Fibroblast of skin of left biceps (primary cell): Measurements from ENCODE around the gene LMX1B.
"Not testable (repeated sequence)": the region's sequence is repeated elsewhere in the genome, so short reads cannot be mapped to it uniquely, and the experiment has no call there.

Experiments
- DNase-seq, 2 experiments: peaks; one replicate each; pipeline ENCODE4 v3.0.0-alpha.2; 2013; ENCODE audit warnings: low read depth in 2 of 2

The LMX1B gene

DNA sequence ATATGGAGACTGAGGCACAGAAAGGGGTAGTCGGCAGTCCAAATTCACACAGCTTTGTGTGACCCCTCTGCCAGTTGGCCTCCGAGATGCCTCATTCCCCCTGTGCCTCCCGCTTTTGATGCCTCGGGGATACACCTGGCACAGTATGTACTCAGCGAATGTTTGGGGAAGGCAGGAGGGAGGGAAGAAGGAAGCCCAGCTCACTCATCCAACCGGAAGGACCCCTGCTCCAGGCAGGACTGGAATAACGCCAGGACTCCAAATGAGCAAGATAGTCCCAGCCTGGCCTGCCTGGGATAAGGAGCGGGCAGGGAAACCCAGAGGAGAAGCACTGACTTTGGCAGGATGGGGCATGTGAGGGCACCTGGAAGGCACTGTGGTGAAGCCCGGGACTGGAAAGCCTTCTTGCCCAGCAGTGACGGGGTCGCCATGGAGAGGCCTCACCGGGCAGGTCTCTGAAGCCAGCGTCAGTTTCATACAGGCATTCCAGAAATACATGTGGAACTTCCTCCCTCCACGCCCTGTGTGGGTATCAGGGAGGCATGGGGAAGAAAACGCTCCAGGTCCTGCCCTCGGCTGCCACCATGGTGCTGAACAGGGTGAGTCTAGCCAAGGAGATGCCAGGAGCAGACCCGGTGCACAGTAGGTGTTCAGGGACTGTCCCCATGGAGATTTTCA is 20.3 kb downstream of the LMX1B start:
- no peak for DNase-seq

DNA sequence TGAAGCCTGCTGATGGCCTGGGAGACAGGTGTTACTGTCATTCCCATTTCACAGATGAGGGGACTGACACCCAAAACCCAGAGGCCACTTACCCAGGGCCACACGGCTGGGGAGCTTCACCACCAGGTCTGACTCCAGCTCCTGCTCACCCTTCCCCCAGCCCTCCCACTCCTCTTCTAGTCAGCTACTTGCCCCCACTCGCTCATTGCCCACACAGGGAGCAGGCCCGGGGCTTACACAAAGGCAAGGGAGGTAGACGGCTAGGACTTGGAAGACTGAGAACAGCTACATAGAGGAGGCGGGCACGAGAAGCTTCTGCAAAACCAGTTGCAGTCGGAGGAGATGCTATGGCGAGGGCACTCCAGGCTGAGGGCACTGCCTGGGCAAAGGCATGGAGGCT is 21.3 kb downstream of the LMX1B start:
- no peak for DNase-seq

DNA sequence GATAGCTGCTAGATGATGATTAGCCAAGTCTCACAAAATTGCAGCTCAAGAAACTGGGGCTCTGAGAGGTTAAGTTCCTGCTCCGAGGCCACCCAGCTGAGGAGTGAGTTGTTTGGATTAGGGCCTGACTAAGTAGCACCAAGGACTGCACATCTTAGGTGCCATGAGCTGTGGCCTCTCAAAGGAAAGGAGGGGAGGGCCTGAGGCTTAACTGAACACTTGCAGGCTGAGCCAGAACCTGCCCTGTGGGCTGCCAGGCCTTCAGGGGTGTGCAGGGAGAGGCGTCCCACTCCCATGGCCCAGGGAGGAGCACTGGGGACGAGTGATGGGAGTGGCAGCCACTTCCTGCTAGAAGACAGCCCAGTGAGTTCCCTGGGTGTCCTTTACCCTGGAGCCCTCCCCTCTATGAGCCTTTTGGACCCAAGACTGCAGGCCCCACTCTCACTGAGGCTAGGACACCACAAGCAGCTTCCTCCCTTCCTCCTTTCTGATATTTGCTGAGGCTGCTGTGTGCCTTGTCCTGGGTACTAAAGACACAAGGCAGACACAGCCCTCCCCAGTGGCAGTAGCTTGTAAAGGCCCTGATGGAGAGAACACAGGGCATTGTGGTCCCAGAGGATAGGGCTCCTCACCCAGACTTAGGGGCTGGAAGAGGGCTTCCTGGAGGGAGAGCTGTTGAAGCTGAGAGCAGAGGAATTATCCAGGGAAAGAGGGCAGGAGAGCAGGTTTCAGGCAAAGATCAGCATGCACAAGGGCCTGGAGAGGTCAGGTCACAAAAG is 22.1 kb downstream of the LMX1B start:
- no peak for DNase-seq

DNA sequence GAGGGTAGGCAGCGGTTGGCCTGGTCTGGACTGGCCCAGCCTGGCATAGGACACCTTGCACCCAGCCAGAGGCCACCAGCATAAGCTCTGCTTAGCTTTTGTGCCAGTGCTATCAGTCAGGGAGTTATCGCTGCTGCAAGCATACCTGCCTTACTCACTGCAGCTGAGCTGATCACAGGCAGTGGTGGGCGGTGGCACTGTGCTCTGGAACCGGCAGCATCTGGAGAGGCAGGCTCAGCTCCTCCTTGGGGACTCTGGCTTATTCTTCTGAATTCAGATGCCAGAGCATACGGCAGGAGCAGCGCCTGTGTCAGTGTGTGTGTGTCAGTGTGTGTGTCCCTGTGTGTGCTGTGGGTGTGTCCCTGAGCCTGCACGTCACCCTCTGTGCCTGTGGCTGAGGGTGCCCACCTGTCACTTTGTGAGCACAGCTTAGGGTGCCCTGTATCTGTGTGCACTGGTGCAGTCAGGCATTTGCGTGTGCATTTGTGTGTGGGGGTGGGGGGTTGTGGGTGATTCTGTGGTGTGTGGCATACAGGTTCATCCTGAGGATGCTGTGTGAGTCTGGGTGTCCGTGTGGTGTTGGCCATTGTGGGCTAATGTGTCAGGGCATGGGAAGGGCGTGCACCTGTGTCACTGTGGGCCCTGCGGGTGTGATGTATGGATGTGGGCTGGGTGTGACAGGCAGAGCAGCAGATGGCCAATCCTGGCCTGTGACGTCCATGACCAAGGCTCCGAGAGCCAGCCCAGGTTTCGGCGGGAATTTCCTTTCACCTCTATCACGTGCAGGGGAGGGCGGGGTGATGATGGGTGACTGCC is 23.5 kb downstream of the LMX1B start:
- no peak for DNase-seq

DNA sequence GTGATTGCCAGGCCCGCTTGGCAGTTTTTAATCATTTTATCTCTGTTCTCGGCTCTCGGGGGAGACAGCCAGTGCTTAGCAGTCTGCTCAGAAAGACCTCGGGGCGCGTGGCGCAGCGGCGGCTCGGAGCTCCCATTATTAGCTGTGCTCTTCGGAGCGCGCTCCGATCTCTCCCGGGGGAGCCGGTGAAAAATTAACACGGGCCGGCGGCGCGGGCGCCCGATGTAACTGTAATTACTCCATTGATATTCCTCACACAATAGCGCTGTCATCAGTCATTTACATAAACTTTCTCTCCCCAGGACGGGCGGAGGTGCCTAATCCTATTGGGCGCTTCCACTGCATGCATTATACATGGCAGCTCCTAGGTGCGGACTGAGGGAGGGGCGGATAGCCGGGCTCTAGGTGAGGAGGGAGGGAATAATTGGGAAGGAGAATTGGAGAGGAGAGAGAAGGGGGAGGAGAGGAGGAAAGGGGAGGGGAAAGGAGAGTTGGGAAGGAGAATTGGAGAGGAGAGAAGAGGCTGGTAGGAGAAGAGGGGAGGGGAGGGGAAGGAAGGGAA is 24.9 kb downstream of the LMX1B start:
- no peak for DNase-seq

DNA sequence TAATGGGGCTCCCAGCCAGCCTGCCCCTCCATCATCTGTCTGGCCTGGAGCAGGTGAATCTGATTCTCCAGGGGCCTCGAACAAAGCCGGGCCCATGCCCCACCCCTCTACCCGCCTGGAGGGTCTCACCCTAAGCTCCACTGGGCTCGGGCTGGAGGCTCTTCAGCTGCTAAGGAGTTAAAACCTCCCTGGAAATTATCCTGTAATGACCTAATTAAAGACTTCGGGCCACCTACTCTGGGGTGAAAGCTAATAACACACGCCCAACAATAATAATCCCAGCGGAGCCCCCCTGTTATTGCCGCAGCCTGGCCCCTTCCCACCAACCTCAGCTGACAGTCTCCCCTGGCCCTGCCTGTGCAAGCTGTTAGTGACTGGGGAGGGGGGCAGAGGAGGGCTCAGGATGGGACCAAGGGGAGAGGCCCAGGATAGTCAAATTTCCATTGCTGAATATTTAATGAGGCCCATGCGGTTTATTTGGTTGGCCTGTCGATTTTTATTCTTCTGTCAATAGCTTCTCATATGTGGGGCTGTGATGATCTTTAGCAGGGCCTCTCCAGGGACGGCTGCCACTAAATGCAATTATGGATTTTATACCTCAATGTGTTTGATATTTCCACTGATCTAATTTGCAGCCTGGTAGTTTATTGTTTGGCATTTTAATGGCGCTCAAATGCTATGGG is 25.7 kb downstream of the LMX1B start:
- no peak for DNase-seq

DNA sequence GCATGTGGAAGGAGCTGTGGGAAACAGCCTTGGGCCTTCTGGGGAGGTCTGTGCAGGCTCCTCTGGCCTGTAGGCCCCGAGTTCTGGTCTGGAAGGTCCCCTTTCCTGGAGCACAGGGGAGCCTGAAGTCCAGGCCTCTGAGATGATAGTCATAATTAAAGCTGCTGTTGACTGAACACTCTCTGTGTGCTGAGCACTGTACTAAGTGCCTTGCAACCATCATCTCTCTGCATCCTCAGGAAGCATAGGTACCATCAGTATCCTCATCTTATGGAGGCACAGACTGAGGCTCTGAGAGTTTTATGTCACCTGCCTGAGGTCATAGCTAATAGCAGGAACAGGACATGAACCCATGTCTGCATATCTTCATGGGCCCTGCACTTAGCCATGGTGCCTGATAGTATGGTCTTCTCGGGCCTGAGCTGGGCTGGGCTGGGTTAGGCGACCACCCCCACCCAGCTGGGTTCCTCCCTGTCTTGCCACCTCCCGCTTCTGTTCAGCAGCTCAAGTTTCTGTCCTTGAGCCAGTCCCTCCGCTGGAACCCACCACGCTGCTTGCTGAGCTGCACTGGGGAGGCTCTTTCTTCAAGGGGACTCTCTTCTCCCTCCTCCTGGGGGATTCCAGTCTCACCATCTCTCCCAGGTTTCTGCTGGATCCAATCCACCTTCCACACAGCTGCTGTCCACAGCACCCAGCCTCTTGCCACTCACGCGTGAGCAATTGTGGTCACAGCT is 27.6 kb downstream of the LMX1B start:
- DNase-seq: no peak

DNA sequence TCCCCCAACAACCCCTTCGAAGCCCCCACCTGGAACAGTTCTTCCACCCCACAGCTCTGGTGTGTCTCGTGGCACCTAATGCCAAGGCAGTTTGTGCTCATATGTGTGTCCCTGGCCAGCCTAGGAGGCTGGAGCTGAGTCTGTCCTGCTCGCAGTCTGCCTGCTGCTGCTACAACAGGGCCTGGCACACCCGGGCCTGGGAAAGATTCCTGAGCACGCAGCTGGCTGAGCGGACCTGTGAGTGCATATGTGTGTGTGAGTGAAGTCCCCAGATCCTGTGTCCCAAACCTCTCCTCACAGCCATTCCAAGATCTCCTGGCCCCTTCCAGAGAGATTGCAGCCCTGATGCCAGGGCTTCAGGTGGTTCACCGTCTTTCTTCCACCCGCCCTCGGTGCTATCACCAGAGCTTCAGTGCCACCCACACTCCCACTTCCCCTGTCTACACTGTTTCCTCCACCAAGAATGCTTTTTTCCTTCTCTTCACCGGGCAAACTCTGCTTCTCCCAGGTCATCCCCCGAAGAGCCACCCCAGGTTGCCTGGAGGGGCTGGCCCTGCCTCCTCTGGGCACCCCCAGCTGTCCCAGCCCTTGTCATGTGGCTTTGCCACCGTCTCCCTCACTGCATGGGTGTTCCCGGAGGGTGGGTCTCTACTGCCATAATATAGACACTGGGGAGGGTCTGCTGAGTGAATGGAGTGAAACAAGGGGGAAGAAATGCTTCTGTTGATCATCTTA is 28.4 kb downstream of the LMX1B start:
- DNase-seq: no peak

DNA sequence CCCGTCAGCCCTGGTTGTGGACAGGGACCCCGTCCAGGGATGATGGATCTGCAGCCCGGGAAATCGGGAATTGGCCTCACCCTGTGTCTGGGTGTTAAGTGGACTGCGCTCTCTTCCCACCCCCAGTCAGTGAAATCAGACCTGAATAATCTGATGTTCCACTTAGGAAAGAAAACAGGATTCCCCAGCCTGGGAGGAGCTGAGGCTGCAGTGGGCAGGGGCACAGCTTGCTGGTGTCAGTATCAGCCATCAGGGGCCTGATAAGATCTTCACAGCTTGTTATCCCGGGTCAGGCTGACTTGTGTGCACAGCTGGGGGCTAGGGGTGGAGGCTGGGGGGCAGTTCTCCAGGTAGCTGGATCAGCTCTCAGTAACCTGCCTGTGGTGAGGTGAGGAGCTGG is 29.1 kb downstream of the LMX1B start:
- DNase-seq: no peak

DNA sequence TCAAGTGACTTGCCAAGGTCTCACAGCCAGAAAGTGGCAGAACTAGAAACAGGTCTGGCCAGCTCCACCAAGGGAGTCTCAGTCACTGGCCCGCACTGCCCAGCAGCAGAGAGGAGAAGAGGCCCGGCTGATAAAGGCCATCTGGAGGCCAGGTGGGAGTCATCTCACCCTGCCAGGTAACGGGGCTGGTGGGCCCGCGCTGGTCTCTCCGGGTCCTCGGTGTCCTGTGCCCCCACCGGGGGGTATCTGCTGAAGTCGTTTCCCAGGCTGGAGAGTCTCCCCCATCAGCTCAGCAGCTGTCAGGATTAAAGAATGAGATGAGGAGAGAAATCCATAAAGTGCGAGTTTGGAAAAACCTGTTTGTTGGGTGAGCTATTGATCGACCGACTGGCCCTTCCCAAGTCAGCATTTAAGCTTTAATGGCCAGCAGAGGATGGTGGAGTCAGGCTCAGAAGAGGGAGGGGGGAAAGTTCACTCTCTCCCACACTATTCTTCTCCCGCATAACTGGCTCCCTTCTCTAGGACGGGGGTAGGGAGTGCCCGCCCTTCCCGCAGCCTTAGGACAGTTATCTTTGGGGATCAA is 30.3 kb downstream of the LMX1B start:
- no peak for DNase-seq

DNA sequence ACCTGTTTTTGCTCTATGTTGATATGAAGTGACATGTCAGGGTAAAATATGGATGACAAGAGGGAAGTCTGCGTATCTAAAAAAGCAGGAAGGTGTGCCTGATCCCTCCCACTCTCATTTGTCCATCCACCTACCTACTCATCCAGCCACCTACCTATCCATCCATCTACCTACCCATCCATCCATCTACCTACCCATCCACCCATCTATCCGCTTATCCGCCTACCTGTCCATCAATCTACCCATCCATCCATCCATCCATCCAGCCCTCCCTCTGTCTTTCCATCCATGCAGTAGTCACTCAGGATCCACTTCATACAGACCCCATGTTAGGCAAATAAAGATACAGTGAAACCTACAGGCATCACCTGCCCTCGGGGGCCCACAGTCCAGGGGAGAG is 32.4 kb downstream of the LMX1B start:
- DNase-seq: no peak

DNA sequence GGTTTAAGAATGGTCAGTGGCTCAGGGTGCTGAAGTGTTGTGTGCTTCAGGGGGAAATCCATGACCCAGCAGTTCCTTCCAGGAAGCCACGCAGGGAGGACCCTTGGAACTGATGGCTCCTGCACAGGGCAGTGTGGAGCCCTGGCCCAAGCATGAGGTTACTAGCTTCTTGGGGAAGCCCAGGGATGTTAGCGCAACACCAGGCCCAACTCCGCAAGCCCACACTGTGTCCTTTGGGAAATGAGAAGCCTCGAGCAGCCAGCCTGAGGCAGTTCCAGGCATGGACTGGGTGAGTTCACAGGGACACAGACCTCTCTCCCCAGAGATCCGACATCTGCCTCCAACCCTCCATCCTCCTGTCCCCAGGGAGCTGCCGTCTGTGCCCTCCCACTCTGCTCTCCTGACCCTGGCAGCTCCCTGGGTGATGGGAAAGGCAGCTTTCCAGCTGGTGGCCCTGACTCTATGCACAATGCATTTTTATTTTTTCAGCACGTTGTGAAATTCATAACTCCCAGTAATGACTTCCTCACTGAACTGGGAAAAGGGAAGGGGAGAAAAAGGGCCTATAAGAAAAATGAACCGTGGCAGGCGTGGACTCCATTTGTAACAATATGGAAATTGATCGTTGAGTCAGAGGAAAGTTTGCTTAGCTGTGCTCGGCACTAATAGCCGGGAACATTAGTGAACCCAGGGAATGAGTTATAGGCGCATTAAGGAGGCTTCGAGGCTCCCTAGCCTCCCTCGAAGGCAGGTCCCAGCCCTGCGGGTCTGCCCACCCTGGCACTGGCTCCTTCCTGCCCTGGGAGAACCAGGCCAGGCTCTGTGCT is 34.1 kb downstream of the LMX1B start:
- DNase-seq: no peak

DNA sequence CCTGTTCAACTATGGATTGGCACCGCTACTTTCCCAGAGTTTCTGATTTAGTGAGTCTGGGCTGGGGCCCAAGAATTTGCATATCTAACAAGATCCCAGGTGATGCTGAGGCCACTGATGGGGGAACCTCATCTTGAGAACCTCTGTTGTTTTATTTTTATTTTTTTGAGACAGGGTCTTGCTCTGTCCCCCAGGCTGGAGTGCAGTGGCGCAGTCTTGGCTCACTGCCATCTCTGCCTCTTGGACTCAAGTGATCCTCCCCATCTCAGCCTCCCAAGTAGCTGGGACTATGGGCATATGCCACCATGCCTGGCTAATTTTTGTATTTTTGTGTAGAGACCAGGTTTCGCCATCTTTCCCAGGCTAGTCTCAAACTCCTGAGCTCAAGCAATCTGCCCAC is 35.7 kb downstream of the LMX1B start:
- DNase-seq: no peak

DNA sequence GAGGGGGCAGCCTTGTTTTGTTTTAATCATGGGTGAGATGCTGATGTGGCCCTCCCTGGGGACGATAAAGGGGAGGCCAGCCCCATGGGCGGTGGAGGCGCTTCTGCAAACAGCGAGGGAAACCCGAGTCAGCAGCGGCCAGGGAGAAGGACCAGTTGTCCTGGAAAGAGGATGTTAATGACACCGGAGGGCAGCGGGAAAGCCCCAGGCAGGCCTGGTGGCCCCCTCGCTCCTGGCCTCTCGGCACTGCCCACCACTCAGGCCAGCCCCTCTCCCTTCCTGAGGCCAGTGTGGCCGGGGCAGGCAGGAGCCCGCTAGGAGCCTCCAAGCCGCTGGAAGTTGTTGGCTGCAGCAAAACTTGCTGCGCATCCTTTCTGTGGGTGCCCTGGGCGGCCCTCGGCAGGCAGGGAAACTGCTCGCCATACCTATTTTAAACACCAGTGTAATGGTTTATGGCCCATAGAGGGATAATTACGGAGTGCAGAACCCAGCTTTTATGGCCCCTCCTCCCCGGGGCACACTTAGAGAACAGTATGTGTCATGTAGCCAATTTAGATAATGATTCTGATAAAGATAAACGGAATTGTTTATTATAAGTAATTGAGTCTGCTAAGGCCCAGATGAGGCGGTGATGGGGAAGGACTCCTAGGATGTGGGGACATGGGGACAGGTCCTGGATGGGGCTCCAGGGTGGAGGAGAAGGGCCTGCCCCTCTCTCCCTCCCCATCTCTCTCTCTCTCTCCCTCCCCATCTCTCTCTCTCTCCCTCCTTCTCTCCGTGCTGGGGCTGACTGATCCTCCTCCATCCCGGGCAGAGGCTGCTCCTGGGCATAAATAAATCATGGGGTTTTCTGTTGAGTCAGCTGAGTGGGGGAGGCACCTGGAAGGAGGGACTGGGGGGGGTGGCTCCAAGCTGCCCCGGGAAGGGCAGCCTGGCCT is 36.9 kb downstream of the LMX1B start:
- no peak for DNase-seq

DNA sequence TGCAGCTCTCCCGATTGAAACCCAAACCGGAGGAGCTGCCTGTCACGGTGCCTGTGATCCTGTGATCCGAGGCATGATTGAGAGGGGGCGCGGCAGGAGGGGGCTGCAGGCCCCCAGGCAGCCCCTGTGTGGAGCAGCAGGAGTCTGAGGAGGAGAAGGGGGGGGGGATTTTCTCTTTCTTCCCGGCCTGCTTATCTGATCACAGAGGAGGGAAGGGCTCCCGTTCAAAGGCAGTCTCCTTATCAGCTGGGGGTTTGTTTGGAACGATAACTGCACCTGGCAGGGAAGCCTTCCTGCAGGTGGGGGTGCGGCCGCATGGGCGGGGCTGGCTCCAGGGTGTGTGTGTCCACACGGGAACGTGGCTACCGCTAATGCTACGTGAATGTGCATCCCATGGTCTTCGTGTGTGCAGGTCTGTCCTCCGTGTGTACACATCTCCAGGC is 38.4 kb downstream of the LMX1B start:
- DNase-seq: no peak

DNA sequence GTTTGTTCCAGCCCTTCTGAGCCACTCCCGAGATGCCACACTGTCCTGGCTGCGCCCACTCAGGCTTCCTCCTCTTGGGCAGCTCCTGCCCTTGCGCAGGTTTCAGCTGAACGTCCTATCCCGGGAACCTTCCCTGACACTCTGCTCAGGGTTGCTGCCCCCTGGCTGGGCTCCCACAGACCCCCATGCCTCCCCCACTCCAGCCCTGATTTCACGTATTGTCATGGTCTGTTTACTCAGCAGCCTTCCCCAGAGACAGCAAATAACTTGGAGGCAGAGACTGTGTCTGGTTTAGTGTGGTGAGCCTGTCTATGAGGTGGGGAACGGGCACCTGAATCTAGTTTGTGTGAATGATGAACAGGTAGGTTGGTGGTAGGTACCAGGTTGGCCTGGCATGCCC is 40.4 kb downstream of the LMX1B start:
- no peak for DNase-seq

DNA sequence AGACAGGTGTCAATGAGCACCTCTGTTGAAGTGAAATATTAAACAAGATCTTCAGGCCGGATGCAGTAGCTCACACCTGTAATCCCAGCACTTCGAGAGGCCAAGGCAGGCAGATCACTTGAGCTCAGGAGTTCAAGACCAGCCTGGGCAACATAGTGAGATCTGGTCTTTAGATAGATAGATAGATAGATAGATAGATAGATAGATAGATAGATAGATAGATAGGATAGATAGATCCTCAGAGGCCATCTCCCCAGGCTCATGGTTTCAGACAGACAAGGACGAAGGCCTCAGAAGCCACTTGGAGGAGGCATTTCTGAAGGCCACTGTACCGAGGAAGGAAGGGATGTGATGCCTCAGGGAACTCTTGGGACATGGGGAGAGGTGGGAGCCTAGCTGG is 42.5 kb downstream of the LMX1B start:
- not testable (repeated sequence) for DNase-seq
